G401.6 (cell line): ENCODE data around the gene DIS3L2.
"Not testable (repeated sequence)": the region's sequence is repeated elsewhere in the genome, so short reads cannot be mapped to it uniquely, and the experiment has no call there.

Source experiments
- FAIRE-seq: peaks from 2 replicates; lab custom pipeline; 2012; peaks lifted over from hg19 to GRCh38; lab: Jason Lieb, UNC

DIS3L2 gene

GRCh38 chr2:232058931-232059330 lies 97.4 kb downstream of the DIS3L2 start:
- FAIRE-seq = no peak

- no peak for FAIRE-seq
Measured at GRCh38 chr2:232061265-232061664, 99.8 kb downstream of the DIS3L2 start.

- no peak for FAIRE-seq
Measured at GRCh38 chr2:232073026-232073425, 111.5 kb downstream of the DIS3L2 start.

GRCh38 chr2:232073699-232074098 lies 112.2 kb downstream of the DIS3L2 start:
- FAIRE-seq = no peak

GRCh38 chr2:232075080-232075479 lies 113.6 kb downstream of the DIS3L2 start:
- FAIRE-seq = no peak

GRCh38 chr2:232075859-232076258 lies 114.3 kb downstream of the DIS3L2 start:
- FAIRE-seq = no peak

GRCh38 chr2:232076272-232076671 lies 114.8 kb downstream of the DIS3L2 start:
- no peak for FAIRE-seq

GRCh38 chr2:232076736-232077135 lies 115.2 kb downstream of the DIS3L2 start:
- FAIRE-seq = no peak

- FAIRE-seq = peak; percentile 17
Measured at GRCh38 chr2:232085164-232085563, 123.7 kb downstream of the DIS3L2 start.

GRCh38 chr2:232085826-232086425 lies 124.4 kb downstream of the DIS3L2 start:
- peak; percentile 42 for FAIRE-seq

- no peak for FAIRE-seq
Measured at GRCh38 chr2:232088771-232089170, 127.3 kb downstream of the DIS3L2 start.

GRCh38 chr2:232094201-232094600 lies 132.7 kb downstream of the DIS3L2 start:
- no peak for FAIRE-seq

- no peak for FAIRE-seq
Measured at GRCh38 chr2:232094883-232095282, 133.4 kb downstream of the DIS3L2 start.

GRCh38 chr2:232097260-232097659 lies 135.7 kb downstream of the DIS3L2 start:
- no peak for FAIRE-seq

GRCh38 chr2:232097758-232098157 lies 136.2 kb downstream of the DIS3L2 start:
- FAIRE-seq = no peak

GRCh38 chr2:232102380-232102779 lies 140.9 kb downstream of the DIS3L2 start:
- FAIRE-seq = no peak

GRCh38 chr2:232103140-232103737 lies 141.7 kb downstream of the DIS3L2 start:
- no peak for FAIRE-seq

GRCh38 chr2:232104076-232104646 lies 142.6 kb downstream of the DIS3L2 start:
- FAIRE-seq = no peak

- FAIRE-seq = no peak
Measured at GRCh38 chr2:232111551-232111950, 150.0 kb downstream of the DIS3L2 start.

- FAIRE-seq = no peak
Measured at GRCh38 chr2:232113821-232114220, 152.3 kb downstream of the DIS3L2 start.

- not testable (repeated sequence) for FAIRE-seq
Measured at GRCh38 chr2:232115728-232116361, 154.3 kb downstream of the DIS3L2 start.

GRCh38 chr2:232116852-232117251 lies 155.3 kb downstream of the DIS3L2 start:
- no peak for FAIRE-seq

- no peak for FAIRE-seq
Measured at GRCh38 chr2:232117413-232117812, 155.9 kb downstream of the DIS3L2 start.

GRCh38 chr2:232120911-232121310 lies 159.4 kb downstream of the DIS3L2 start:
- no peak for FAIRE-seq
